Suppressor macrophage treated with lipopolysaccharide for 4 hours (primary cell): ENCODE results near the gene PARP14.
"Not testable (repeated sequence)": the region's sequence is repeated elsewhere in the genome, so short reads cannot be mapped to it uniquely, and the experiment has no call there.

Experiments
- DNase-seq: peaks from one replicate; pipeline ENCODE4 v3.0.0-alpha.2; 2020

PARP14 gene

GRCh38 chr3:122677216-122677615 lies 3.4 kb upstream of the PARP14 start:
- DNase-seq = peak; percentile 33

GRCh38 chr3:122678506-122678905 lies 2.1 kb upstream of the PARP14 start:
- peak; percentile 84 for DNase-seq

GRCh38 chr3:122679085-122679881 lies 1.4 kb upstream of the PARP14 start:
- peak; percentile 85 for DNase-seq

GRCh38 chr3:122679882-122680474 lies 661 bp upstream of the PARP14 start:
- DNase-seq = peak; percentile 57

GRCh38 chr3:122681284-122681973 lies 790 bp downstream of the PARP14 start:
- DNase-seq = peak; percentile 50

GRCh38 chr3:122681974-122682409 lies 1.4 kb downstream of the PARP14 start:
- DNase-seq = peak; percentile 66

GRCh38 chr3:122682778-122683411 lies 2.3 kb downstream of the PARP14 start:
- peak; percentile 90 for DNase-seq

GRCh38 chr3:122687298-122687697 lies 6.7 kb downstream of the PARP14 start:
- peak; percentile 56 for DNase-seq

- peak; percentile 56 for DNase-seq
Observed at GRCh38 chr3:122688996-122689395, 8.4 kb downstream of the PARP14 start.

- no peak for DNase-seq
Observed at GRCh38 chr3:122689587-122689986, 8.9 kb downstream of the PARP14 start.

GRCh38 chr3:122690096-122690495 lies 9.5 kb downstream of the PARP14 start:
- no peak for DNase-seq

- DNase-seq = peak; percentile 39
Observed at GRCh38 chr3:122691195-122691594, 10.6 kb downstream of the PARP14 start.

- no peak for DNase-seq
Observed at GRCh38 chr3:122692674-122693073, 12.0 kb downstream of the PARP14 start.

- no peak for DNase-seq
Observed at GRCh38 chr3:122694966-122695365, 14.3 kb downstream of the PARP14 start.

- DNase-seq = no peak
Observed at GRCh38 chr3:122695927-122696561, 15.4 kb downstream of the PARP14 start.

GRCh38 chr3:122697952-122698620 lies 17.4 kb downstream of the PARP14 start:
- DNase-seq = no peak

GRCh38 chr3:122700193-122700592 lies 19.6 kb downstream of the PARP14 start:
- DNase-seq = no peak

- DNase-seq = no peak
Observed at GRCh38 chr3:122705379-122705778, 24.7 kb downstream of the PARP14 start.

- DNase-seq = not testable (repeated sequence)
Observed at GRCh38 chr3:122710616-122711251, 30.1 kb downstream of the PARP14 start.

GRCh38 chr3:122714273-122714672 lies 33.6 kb downstream of the PARP14 start:
- DNase-seq = no peak

GRCh38 chr3:122716667-122717066 lies 36.0 kb downstream of the PARP14 start:
- DNase-seq = no peak
